Globus pallidus (tissue), 1 donor: ENCODE measurements around the gene AFMID.

Experiments used
- DNase-seq: peaks from one replicate; pipeline ENCODE4 v3.0.0-alpha.2; 2015; ENCODE audit warnings: low spot score

Gene AFMID

DNA sequence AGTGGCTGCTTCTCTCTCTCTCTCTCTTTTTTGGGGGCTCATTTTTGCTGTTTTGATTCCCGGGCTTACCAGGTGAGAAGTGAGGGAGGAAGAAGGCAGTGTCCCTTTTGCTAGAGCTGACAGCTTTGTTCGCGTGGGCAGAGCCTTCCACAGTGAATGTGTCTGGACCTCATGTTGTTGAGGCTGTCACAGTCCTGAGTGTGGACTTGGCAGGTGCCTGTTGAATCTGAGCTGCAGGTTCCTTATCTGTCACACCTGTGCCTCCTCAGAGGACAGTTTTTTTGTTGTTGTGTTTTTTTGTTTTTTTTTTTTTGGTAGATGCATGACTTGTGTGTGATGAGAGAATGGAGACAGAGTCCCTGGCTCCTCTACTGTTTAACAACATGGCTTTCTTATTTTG lies 36.6 kb downstream of the AFMID start:
- no peak for DNase-seq

DNA sequence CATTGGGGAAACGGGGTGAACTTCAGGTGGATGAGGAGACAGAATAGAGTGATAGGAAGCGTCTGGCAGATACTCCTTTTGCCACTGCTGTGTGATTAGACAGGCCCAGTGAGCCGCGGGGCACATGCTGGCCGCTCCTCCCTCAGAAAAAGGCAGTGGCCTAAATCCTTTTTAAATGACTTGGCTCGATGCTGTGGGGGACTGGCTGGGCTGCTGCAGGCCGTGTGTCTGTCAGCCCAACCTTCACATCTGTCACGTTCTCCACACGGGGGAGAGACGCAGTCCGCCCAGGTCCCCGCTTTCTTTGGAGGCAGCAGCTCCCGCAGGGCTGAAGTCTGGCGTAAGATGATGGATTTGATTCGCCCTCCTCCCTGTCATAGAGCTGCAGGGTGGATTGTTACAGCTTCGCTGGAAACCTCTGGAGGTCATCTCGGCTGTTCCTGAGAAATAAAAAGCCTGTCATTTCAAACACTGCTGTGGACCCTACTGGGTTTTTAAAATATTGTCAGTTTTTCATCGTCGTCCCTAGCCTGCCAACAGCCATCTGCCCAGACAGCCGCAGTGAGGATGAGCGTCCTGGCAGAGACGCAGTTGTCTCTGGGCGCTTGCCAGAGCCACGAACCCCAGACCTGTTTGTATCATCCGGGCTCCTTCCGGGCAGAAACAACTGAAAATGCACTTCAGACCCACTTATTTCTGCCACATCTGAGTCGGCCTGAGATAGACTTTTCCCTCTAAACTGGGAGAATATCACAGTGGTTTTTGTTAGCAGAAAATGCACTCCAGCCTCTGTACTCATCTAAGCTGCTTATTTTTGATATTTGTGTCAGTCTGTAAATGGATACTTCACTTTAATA lies 37.3 kb downstream of the AFMID start:
- peak; percentile 72 for DNase-seq

DNA sequence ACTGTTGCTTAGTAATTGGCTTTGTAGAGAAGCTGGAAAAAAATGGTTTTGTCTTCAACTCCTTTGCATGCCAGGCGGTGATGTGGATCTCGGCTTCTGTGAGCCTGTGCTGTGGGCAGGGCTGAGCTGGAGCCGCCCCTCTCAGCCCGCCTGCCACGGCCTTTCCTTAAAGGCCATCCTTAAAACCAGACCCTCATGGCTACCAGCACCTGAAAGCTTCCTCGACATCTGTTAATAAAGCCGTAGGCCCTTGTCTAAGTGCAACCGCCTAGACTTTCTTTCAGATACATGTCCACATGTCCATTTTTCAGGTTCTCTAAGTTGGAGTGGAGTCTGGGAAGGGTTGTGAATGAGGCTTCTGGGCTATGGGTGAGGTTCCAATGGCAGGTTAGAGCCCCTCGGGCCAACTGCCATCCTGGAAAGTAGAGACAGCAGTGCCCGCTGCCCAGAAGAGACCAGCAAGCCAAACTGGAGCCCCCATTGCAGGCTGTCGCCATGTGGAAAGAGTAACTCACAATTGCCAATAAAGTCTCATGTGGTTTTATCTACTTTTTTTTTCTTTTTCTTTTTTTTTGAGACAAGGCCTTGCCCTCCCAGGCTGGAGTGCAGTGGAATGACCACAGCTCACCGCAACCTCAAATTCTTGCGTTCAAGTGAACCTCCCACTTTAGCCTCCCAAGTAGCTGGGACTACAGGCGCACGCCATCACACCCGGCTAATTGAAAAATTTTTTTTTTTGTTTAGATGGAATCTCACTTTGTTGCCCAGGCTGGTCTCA lies 38.1 kb downstream of the AFMID start:
- peak; percentile 73 for DNase-seq

DNA sequence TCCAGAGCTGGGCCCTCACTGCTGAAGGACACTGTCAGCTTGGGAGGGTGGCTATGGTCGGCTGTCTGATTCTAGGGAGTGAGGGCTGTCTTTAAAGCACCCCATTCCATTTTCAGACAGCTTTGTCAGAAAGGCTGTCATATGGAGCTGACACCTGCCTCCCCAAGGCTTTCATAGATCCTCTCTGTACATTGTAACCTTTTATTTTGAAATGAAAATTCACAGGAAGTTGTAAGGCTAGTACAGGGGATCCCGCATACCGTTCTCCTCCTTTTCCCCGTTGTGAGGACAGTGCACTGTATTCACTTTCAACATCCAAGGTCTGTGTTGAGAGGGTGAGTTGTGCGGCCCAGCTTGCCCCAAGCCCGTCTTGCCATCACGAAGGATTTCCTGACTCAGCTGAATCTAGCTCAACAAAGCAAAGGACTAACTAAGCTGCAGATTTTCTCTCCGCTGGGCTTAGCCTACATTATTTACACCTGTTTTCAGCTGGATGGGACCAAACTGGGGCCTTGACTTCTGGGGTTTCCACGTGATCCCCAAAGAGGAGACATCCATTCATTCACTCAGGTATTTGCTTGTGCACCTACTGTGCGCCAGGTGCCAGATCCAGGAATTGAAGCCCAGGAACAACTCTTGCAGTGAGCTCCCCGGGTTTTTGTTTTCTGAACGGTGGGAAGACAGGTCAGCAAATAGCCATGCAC lies 39.0 kb downstream of the AFMID start:
- DNase-seq: no peak

DNA sequence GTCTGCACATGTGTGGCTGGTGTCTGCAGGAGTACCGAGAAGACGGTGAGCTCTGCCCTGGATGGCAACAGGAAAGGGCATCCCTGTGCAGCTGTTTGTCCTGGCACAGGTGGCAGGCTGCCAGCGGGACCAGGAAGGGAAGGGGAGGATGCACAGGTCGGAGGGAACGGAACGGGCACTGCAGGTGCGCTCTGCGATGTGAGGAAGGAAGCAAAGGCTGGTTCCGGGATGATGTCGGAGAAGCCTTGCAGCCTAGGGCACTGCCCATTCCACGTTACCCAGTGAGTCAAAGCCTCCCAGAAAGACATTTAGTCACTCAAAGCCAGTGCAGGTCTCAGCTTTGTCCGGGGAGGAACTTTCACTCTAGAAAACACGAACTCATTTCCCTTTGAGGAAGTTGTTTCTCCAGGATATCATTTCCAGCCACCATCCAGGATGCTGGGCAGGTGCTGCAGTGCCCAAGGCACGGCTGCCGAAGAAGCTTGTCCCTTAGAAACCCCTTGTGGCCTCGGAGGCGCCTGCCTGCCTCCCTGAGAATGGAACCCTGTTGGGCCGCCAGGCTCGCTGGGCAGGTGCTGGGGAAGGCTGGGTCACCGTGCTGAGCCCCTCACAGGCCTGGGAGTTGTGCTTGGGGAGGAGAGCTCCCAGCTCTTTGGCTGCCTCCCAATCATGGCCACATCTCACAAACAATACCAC lies 39.7 kb downstream of the AFMID start:
- DNase-seq: no peak

DNA sequence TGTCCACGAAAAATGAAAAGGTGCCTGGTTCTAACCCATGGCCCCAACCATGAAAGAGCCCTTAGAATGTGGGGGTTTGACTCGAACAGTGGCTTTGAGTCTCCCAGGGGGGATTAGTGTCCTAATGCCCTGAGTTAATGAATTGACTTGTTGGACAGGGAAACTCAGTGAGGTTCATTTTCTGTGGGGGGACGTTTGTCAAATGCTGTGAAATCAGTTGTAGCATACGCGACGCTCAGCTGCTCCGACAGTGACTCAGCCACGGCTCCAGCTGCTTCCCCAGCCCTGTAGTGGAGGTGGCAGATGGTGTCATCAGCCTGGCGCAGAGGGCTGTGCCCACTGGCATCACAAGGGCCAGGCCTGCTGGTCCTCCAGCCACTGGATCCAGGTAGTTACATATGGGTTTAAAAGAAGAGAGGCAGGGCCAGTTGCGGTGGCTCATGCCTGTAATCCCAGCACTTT lies 40.3 kb downstream of the AFMID start:
- DNase-seq: peak; percentile 77

DNA sequence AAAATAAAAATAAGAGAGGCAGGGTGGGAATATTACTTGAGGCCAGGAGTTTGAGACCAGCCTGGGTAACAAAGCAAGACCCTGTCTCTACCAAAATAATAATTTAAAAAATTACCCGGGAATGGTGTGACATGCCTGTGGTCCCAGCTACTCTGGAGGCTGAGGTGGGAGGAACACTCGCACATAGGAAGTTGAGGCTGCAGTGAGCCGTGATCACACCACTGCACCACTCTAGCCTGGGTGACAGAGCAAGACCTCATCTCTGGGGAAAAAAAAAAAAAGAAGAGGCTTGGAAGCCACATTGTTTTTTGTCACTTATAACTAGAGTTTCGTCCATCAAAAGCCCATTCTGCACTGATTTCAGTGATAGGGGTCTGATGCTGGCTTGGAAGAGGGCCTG lies 41.0 kb downstream of the AFMID start:
- DNase-seq: no peak

DNA sequence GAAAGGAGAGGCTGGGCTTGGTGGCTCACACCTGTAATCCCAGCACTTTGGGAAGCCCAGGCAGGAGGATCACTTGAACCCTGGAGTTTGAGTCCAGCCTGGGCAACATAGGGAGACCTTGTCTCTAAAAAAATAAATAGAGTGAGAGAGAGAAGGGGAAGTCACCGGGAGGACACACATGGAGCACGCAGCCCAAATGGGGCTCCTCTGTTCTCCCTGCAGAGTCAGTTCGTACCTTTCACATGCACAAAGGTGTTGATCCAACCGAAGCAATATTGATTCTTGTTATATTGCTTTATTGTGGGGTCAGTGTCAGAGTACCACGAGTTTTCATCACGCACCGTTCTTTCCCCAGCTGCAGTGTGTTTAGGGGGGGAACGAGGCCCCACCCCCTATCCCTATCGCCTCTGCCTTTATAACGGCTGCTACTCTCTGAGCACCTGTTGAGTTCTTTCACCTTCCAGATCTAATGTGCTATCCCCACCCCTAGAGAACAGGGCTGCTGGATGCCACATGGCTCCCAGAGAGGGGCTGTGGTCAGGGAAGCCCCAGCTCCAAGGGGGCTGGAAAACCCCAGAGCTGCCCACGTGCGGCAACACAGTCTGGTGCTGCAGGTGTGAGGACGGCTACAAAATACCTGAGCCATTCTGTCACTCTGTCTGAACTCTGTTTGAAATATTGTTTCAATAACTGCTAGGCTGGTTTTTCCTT lies 43.2 kb downstream of the AFMID start:
- DNase-seq: no peak

DNA sequence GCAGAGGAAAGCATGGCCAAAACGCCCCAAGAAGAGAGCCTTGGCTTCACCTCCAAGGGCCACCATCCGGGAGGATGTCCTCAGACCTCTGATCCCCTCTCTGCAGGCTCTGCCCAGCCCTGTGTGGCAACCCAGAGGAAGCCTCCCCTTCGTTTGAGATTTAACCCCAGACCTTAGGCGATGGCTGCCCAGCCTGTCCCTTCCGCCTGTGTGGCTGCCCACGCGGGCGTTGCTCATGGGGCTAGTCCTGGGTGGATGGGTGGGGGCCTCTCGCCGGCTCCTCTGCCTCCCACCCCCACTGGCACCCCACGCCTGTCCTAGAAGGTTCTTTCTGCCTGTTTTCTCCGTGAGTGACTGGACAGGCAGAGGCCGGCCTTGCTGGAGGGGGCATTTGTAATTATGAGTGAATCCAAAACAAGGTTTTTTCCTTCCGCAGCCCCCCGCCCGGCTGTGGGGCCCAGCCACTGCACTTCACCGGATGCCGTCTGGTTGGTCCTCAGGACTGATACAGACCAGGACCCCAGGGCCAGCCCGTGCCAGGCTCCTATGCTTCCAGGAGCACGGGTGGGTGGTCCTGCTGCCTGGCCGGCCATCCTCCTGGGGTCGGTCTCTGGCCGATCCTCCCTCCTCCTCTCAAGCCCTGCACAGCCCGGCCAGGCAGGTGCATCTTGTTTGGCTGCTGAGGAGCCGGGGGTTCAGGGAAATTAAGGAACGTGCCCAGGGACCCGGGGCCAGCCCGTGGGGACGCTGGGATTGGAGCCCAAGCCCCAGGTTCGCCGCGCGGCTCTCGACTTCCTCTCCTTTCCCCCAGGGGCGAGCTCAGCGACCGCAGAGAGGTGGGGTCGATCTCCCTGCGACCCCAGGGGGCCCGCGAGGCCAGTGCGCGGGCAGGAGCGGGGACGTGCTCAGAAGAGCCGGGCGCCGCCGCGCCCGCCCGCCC lies 44.1 kb downstream of the AFMID start, which contains the start of gene TMEM235:
TMEM235 (plus strand) TSS at position 636 of the 940 bp plus-strand sequence. CDS start 393 bp downstream, outside the sequence.
- no peak for DNase-seq

DNA sequence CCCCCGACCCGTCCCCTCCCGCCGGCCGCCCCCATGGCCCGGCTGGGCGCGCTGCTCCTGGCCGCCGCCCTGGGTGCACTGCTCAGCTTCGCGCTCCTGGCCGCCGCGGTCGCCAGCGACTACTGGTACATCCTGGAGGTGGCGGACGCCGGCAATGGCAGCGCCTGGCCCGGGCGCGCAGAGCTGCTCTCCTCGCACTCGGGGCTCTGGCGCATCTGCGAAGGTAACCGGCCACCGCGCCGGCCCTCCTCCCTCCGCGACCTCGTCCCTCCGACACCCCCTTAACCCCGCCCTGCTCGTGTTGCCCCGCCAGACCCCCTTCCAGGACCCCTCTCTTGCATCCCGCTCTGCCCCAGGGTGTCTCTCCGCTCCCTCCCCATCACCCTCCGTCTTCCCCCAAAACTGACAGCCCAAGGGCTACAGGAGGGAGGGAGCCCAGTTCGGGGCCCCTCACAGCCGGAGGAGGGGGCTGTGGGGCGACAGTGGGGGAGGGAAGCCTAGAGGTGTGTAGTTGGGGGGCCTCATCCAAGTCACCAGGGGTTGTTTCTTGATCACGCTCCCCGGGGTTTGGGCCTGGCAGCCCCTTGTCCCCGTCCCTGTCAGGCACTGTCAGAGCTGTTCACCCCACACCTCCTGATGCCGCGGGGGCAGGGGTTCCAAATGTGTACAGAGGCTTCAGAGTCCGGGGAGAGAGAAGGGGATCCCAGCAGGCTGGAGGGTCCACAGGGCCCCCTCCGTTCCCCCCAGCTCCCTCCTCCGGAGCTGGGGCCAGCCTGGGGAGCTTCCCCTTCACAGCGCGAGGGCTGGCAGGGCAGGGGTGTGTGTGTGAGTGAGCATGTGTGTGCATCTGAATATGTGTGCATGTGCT lies 45.1 kb downstream of the AFMID start:
- no peak for DNase-seq

DNA sequence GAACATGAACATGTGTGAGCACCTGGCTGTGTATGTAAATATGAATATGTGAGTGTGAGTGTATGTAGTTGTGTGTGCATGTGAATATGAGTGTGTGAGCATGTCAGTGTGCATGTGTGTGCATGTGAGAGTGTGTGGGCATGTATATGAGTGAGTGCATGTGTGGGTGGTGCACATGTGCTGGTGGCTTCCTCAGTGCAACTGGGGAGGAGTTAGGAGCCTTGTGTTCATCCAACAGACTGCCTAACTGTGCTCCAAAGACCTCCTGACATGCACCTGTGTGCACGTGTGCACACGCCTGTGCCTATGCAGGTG lies 45.7 kb downstream of the AFMID start:
- DNase-seq: no peak

DNA sequence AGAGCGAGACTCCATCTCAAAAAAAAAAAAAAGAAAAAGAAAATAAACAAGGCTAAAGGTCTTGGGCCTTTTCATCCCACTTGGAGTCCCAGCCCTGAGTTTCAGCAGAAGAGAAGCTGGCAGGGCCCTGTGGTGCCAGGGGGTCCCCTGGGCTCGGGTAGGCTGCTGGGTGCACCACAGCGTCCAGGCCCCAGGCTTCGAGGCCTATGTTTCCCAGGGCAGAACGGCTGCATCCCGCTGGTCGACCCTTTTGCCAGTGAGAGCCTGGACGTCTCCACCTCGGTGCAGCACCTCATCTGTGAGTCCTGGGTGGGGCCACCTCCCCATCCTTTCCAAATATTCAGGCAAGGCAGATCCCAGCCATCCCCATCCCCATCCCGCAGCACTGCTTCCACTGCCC lies 46.5 kb downstream of the AFMID start:
- no peak for DNase-seq

DNA sequence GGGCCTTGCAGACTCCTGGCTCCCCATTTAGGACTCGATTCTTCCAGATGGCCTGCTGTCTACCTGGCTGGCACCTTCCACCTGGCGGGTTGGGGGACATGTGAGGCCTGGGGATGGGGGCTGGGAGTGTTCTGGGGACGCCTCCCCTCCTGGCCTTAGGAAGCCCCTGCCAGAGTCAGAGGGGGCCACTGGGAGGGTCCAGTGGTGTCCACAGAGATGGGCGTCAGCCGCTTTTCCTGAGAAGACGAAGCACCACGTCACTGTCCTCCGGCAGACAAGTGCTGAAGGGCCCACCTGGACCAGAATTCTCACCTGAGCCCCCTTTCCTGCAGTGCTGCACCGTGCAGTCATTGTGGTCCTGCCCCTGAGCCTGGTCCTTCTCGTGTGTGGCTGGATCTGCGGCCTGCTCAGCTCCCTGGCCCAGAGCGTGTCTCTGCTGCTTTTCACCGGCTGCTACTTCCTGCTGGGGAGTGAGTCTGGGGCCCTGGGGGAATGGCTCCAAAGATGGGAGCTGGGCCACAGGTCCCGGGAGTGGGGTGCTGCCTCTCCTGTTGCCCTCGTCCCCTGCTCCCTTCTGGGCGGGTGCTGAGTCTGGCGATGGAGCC lies 47.2 kb downstream of the AFMID start:
- DNase-seq: no peak

DNA sequence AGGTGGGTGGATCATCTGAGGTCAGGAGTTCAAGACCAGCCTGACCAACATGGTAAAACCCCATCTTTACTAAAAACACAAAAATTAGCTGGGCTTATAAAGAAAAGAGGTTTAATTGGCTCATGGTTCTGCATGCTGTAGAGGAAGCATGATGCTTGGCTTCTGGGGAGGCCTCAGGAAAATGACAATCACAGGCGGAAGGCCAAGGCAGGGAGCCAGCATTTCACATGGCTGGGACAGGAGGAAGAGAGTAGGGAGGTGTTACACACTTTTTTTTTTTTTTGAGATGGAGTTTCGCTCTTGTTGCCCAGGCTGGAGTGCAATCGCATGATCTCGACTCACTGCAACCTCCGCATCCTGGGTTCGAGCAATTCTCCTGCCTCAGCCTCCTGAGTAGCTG lies 47.9 kb downstream of the AFMID start:
- peak; percentile 91 for DNase-seq

DNA sequence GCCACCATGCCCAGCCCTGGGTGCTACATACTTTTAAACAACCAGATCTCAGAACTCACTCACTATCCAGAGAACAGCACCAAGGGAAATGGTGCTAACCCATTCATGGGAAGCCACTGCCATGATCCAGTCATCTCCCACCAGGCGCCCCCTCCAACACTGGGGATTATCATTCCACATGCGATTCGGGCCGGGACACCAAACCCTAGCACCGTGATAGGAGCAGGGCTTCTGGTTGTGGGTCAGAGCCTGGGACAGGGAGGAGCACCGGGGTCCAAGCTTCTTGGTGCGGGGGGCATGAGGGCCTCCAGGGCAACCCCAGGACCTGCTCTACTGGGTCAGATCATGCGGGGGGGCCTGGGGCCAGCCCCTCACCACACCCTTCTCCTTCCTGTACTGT lies 48.7 kb downstream of the AFMID start:
- no peak for DNase-seq

DNA sequence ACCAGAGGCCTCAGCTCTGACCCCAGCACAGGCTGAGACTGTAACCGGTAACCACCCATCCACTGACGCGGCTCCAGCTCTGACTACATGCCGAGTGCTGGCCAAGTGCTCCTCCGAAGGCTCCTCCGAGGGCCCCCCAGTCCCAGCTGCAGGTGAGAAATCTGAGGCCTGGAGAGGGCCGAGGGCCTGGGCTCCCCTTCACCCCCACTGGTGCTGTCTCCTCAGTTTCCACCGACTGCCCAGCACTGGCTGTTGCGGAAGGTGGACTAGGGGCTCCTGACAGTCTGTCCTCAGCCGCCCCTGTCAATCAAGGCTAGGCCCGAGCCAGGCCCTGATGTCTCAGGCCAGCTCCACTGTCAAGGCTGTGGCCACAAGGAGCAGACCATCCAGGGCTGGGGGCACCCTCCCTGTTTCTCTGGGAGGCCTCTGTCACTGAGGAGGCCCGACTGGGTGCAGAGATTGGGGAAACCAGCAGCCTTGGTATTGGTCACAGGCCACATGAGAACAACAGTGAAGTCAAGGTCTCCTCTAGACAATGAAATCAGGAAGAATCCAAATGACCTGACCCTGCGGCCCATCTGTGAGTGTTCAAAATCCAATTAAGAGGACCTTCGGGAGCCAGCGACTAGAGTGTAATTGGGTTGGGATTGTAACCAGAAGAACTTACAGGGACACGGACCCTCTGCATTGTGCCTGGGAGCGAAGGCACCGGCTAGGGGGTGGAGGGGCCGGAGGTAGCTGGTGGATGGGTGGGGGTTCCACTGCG lies 49.4 kb downstream of the AFMID start:
- no peak for DNase-seq

DNA sequence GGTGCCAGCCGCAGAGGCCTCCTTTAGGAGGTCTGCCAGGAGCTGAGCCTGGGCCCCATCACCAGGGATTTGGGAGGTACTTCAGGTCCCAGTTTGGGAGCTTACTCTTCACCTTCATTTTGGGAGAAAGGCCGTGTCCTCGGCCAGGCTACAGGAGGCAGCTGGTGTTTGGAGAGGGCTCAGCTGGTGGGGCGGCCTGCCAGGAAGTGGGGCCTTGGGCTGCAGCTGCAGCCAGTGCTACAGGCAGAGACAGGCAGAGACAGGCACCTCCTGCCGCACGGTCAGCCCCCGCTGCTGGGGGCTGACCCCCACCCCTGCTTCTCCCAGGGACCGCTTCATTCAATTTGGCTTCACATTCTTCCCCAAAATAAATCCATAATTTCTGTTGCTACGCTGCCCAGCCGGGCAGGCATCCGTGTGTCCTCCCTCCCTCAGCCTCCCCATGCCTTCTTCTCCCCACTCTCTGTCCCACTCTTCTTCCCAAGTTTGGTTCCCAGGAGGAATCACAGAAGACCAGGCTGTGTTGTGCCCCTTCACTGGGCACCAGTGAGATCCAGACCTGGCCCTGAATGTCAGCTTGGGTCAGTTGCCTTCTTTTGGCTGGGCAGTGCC lies 50.3 kb downstream of the AFMID start:
- DNase-seq: peak; percentile 97
